ENCODE measurements around the gene USP51.
"Not testable (repeated sequence)": the region's sequence is repeated elsewhere in the genome, so short reads cannot be mapped to it uniquely, and the experiment has no call there.

Gene USP51

DNA sequence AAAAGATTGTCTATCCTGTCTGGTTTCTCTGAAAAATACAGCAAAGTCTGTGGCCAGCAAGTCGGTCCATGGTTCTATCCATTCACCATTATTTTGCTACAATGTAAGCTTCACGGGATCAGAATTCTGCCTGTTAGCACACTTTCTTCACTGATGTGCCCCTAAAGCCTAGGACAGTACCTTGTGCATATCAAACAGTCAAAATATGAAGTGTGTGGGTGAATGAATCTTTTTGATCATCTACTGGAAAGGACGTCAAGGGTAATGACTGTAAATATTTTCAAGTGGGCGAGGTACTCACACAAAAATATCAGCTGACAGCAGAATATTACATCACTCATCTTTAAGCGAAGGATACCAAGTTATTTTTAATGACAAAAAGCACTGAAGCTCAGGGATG is 24.5 kb downstream of the USP51 start:
- DNase-seq (ENCODE audit: low read depth, low spot score): not testable (repeated sequence)

DNA sequence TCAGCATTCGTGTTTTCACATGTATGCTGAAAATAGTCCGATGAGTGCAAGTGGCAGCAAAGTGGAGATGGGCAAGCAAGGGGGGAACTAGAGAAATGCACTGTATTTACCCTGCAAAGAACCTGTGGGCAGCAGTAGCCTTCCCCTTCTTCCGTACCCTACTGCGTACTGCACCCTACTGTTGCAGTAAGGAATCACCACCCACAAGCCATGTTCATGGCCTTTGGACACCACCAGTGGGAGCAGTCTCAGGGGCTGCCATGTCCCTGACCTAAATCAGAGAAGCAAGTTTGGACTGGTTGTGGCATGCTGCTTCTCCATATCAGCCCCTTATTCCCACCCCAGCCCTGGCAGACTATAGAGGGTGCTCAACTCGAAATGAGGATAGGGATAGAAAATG is 25.6 kb downstream of the USP51 start:
- not testable (repeated sequence) for DNase-seq (ENCODE audit: low read depth, low spot score)

DNA sequence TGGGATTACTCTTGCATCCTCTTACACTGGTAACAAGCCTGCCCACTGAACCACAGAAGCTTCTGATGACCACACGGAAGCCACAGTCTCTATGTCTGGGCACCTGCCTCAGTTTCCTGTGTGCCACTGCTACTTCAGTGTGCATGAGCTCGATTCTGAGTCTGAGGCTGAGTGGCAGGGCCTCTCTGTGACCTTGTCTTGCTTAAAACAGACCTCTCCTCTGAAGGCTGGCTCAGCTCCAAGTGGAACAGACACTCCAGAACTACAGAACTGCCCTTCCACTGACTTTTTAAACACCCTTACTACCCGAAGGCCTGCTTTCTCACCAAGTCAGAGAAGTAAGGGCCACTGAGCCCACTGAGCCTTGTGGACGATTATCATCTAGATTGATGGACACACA is 29.7 kb downstream of the USP51 start:
- not testable (repeated sequence) for DNase-seq (ENCODE audit: low read depth, low spot score)

DNA sequence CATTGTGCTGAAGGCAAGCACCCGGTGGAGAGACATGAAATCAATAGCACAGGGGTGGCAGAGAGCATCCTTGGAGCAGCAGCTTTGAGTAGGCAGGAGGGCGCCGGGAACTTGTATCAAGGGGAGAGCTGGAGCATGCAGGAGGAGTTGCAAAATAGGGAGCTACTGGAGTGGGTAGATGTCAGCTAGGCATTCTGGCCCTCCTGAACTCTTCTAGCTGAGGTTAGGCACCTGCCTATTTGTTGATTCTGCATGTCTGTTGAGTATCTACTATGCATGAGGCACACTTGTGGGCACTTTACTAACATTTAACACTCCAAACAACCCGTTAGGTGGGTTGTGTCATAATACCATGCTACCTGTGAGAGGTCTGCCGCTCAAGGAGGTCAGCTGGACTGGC is 30.2 kb downstream of the USP51 start:
- not testable (repeated sequence) for DNase-seq (ENCODE audit: low read depth, low spot score)

DNA sequence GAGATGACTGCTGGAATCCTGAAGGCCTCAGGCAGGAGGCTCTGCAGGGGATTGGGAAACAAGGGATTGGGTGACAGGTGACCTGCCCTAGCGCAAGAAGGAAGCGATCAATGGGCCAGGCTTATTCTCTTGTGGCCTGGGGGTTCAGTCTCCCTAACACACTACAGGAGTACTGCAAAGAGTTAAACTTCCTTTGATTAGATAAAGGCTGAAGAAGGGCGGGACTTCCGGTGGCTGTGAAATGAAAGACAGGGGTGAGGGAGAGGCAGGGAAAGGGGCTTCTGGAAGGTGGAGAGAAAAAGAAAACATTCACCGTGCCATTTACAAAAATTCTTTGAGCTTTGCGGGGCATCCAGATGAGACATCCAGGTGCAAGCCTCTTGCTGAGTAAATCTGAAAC is 33.9 kb downstream of the USP51 start:
- DNase-seq (ENCODE audit: low read depth, low spot score): not testable (repeated sequence)

DNA sequence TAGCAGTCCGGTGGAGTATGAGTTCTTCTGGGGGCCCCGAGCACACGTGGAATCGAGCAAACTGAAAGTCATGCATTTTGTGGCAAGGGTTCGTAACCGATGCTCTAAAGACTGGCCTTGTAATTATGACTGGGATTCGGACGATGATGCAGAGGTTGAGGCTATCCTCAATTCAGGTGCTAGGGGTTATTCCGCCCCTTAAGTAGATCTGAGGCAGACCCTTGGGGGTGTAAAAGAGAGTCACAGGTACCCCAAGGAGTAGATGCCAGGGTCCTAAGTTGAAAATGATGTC is 36.9 kb downstream of the USP51 start:
- no peak for DNase-seq (ENCODE audit: low read depth, low spot score)

DNA sequence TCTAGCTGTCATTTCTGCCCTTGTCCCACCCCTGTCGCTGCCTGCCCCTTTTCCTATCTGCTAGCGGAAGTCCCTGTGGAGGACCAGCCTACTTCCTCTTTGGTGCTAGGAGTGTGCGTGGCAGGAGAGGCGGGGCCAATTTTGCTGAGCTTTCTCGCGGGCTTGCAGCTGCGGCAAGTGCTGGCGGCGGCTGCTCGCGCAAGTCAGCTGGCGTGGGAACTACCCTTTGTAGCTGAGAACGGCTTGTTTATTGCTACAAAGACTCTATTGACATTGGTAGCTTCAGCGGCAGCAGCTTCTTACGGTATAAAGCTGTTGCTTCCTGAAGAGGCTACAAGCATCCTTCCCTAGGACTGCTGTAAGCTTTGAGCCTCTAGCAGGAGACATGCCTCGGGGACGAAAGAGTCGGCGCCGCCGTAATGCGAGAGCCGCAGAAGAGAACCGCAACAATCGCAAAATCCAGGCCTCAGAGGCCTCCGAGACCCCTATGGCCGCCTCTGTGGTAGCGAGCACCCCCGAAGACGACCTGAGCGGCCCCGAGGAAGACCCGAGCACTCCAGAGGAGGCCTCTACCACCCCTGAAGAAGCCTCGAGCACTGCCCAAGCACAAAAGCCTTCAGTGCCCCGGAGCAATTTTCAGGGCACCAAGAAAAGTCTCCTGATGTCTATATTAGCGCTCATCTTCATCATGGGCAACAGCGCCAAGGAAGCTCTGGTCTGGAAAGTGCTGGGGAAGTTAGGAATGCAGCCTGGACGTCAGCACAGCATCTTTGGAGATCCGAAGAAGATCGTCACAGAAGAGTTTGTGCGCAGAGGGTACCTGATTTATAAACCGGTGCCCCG is 37.4 kb downstream of the USP51 start, which contains the start of gene MAGEH1:
TSS of gene MAGEH1 (plus strand) at position 138 of the 843 bp plus-strand sequence. CDS start at position 386, 248 bp downstream.
- peak; percentile 56 for DNase-seq (ENCODE audit: low read depth, low spot score)

DNA sequence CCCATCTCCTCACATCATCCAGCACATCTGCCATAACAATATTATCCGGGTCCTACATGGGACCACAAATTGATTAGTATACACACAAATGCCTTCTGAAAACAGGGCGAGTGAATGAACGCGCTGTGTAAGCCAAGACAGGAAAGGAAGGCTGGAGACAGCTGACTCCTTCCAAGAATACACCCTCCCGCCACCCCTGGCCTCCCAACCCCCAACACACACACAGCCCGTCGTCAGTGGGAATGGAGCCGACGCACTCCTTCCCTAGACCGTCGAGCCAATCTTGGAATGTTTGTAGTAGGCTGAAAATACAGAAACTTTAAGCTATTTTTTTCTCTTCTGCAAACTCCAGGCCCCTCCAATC is 38.0 kb downstream of the USP51 start:
- DNase-seq (ENCODE audit: low read depth, low spot score): no peak

DNA sequence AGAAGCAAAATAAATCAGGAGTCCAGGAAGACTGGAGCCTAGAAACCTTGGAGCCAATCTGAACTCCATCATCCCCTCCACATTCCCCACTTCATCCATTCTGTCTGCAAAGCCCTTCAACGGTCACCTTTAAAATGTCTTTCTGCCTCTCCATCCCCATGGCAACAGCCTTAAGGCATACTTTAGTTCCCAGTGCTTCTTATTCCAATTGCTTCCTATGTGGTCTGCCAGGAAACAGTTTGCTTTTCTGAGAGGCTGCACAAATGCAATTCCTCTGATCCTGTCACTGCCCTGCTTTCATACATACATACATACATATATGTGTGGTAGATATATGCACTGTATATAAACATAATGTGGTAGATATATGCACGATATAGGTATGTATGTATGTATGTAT is 38.5 kb downstream of the USP51 start:
- no peak for DNase-seq (ENCODE audit: low read depth, low spot score)

DNA sequence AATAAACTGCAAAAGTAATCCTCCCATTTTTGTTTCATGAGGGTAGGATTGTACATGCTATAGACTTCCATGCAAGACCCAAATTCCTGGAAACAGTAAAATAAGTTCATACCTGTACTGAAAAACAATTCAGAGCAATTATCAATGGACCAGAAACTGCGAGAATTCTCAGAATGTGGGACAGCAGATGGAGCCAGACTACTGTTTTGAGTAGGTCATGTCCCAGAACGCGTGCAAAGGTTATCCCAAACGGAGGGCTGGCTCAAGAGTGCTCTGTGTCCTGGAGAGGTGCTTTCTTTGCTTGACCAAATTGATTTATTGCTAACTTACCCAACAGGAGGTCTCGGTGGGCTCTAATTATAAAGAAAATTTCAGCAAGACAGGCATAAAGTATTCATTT is 39.4 kb downstream of the USP51 start:
- DNase-seq (ENCODE audit: low read depth, low spot score): no peak

DNA sequence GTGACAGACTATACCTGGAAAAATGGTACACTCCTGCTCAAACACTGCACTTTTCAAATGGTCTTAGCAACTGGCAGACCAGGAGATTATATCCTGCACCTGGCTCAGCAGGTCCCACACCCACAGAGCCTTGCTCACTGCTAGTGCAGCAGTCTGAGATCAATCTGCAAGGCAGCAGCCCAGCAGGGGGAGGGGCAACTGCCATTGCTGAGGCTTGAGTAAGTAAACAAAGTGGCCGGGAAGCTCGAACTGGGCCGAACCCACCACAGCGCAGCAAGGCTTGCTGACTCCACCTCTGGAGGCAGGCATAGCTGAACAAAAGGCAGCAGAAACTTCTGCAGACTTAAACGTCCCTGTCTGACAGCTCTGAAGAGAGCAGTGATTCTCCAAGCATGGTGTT is 46.2 kb downstream of the USP51 start:
- DNase-seq (ENCODE audit: low read depth, low spot score): not testable (repeated sequence)

Data from activated naive CD8-positive, alpha-beta T cell treated with anti-CD3 and anti-CD28 coated beads, Interleukin-2, amount 50 U/mL, for 16 hours (primary cell).